NCI-H2107 (cell line): Measurements from ENCODE around the gene DCAF17.
"Not testable (repeated sequence)": the region's sequence is repeated elsewhere in the genome, so short reads cannot be mapped to it uniquely, and the experiment has no call there.

Experiments
- DNase-seq: peaks from one replicate; lab custom pipeline; 2025; lab: John Stamatoyannopoulos, UW

DCAF17 gene

GRCh38 chr2:171459498-171459897, 25.5 kb downstream of the DCAF17 start:
- no peak for DNase-seq

- no peak for DNase-seq
Observed at GRCh38 chr2:171460537-171460936, 26.5 kb downstream of the DCAF17 start.

- no peak for DNase-seq
Observed at GRCh38 chr2:171469176-171469575, 35.1 kb downstream of the DCAF17 start.

- DNase-seq, result no peak
Observed at GRCh38 chr2:171470129-171470528, 36.1 kb downstream of the DCAF17 start.

GRCh38 chr2:171475979-171476378, 42.0 kb downstream of the DCAF17 start:
- DNase-seq, result no peak

- DNase-seq, result no peak
Observed at GRCh38 chr2:171478345-171478744, 44.3 kb downstream of the DCAF17 start.

- no peak for DNase-seq
Observed at GRCh38 chr2:171479154-171479814, 45.3 kb downstream of the DCAF17 start.

GRCh38 chr2:171480908-171481307, 46.9 kb downstream of the DCAF17 start:
- no peak for DNase-seq

- no peak for DNase-seq
Observed at GRCh38 chr2:171482308-171482707, 48.3 kb downstream of the DCAF17 start.

- no peak for DNase-seq
Observed at GRCh38 chr2:171482877-171483276, 48.9 kb downstream of the DCAF17 start.

- no peak for DNase-seq
Observed at GRCh38 chr2:171483793-171484192, 49.8 kb downstream of the DCAF17 start.

- no peak for DNase-seq
Observed at GRCh38 chr2:171485116-171485515, 51.1 kb downstream of the DCAF17 start.

GRCh38 chr2:171487201-171487600, 53.2 kb downstream of the DCAF17 start:
- no peak for DNase-seq

- DNase-seq, result no peak
Observed at GRCh38 chr2:171487803-171488259, 53.8 kb downstream of the DCAF17 start.

GRCh38 chr2:171490577-171490976, 56.6 kb downstream of the DCAF17 start:
- DNase-seq, result no peak

- DNase-seq, result no peak
Observed at GRCh38 chr2:171491292-171491691, 57.3 kb downstream of the DCAF17 start.

GRCh38 chr2:171492664-171493063, 58.6 kb downstream of the DCAF17 start:
- no peak for DNase-seq

GRCh38 chr2:171497664-171498063, 63.6 kb downstream of the DCAF17 start:
- DNase-seq, result not testable (repeated sequence)

GRCh38 chr2:171505374-171505773, 71.3 kb downstream of the DCAF17 start:
- no peak for DNase-seq

- DNase-seq, result no peak
Observed at GRCh38 chr2:171509945-171510731, 76.1 kb downstream of the DCAF17 start.

GRCh38 chr2:171512014-171512413, 78.0 kb downstream of the DCAF17 start:
- DNase-seq, result no peak

- no peak for DNase-seq
Observed at GRCh38 chr2:171512683-171513195, 78.7 kb downstream of the DCAF17 start.

- DNase-seq, result no peak
Observed at GRCh38 chr2:171513719-171514160, 79.7 kb downstream of the DCAF17 start.
